IPS-18c (cell line): ENCODE data around the gene CPXM1.
"Not testable (repeated sequence)": the region's sequence is repeated elsewhere in the genome, so short reads cannot be mapped to it uniquely, and the experiment has no call there.

Source experiments
- H3K4me3 ChIP-seq: 2 replicates; pipeline ENCODE4 v1.7.0; 2013; ENCODE audit warnings: low read depth, mild to moderate bottlenecking, low read length, moderate library complexity; ENCODE audit not compliant: insufficient read depth
- H3K9me3 ChIP-seq: one replicate; pipeline ENCODE4 v1.6.1; 2013; ENCODE audit warnings: mild to moderate bottlenecking, low read length, moderate library complexity; ENCODE audit not compliant: control insufficient read depth, insufficient read depth

The CPXM1 gene

DNA sequence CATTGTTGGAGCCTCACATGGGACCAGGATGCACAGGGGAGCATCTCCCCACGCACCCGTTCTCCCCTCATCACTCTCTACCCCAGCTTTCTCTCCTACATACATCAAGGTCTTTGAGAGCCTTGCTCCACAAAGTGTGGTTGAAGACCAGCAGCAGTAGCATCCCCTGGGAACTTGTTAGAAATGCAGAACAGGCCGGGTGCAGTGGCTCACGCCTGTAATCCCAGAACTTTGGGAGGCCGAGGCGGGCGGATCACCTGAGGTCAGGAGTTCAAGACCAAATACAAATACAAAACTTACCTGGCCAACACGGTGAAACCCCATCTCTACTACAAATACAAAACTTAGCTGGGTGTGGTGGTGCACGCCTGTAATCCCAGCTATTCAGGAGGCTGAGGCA lies 7.5 kb upstream of the CPXM1 start:
- H3K4me3 ChIP-seq, H3K9me3 ChIP-seq: not testable (repeated sequence)

DNA sequence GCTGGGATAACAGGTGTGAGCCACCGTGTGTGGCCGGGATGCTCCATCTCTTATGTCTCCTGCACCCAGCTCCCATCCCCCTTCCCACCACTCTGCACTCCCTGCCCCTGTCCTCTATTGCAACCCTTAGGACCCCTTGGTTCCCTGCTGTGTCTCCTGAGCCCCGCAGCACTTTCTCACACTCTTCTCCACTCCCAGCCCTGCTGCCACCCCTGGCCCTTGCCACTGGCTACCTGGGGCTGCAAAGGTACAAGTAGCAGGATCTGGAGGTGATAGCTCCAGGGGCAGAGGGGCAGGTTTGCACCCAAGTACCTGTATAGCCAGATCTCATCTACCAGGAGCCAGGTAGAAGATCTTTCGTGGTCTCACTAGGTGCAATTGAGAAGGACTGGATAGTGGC lies 6.6 kb upstream of the CPXM1 start:
- no peak overlapping the region for H3K4me3 ChIP-seq
- H3K9me3 ChIP-seq: no peaks in the 10 kb centered on the region

DNA sequence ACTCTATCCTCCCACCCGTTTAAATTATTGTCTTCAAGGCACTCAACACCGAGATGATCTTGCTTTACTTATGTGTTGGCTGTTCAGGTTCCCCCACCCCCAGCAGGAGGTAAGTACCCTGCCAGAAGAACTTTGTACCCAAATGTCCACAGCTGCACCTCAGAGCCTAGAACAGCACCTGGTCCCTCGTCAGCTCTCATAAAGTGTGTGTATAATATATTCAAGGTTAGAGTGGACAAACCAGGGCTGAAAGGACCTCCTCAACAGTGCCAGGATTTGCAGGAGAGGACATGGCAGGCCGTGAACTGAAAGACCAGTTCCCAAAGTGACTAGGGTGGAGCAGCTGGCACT lies 5.9 kb upstream of the CPXM1 start:
- H3K9me3 ChIP-seq: no peaks in the 10 kb centered on the region

DNA sequence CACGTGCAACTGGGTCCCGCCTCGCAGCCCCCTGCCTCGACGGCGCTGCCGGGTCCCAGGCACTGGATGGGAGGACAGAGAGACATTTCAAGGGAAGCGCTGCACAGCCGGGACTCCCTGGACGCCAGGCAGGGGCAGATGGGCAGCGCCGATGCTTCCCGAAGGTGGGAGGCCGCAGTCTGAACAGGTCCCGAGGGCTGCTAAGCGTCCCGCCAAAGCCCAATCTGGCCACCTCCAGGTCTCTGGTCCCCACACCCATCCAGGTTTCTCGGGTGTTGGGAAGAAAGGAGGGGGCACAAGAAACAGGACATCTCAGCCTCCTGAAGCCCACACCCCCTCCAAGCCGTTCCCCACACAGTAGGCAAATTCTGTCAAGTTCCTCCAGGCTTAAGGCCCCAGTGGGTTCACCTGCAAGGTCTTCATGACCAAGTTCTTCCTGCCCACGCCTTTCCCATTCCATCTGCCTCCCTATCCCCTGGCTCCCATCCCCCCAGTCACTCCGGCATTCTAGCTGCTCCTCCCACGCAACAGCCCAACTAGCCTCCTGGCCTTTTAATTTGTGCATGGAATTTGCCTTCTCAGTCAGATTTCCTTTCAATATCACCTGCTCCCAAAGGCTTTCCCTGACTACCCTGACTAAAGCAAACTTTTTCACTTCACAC lies 5.4 kb upstream of the CPXM1 start:
- Histone ChIP-seq H3K9me3 (no peaks in the 10 kb centered on the region), H3K4me3 (no peak overlapping the region)

More for the DNA sequence above, 5.9 kb upstream of the CPXM1 start:
- H3K4me3 ChIP-seq: no peak overlapping the region

DNA sequence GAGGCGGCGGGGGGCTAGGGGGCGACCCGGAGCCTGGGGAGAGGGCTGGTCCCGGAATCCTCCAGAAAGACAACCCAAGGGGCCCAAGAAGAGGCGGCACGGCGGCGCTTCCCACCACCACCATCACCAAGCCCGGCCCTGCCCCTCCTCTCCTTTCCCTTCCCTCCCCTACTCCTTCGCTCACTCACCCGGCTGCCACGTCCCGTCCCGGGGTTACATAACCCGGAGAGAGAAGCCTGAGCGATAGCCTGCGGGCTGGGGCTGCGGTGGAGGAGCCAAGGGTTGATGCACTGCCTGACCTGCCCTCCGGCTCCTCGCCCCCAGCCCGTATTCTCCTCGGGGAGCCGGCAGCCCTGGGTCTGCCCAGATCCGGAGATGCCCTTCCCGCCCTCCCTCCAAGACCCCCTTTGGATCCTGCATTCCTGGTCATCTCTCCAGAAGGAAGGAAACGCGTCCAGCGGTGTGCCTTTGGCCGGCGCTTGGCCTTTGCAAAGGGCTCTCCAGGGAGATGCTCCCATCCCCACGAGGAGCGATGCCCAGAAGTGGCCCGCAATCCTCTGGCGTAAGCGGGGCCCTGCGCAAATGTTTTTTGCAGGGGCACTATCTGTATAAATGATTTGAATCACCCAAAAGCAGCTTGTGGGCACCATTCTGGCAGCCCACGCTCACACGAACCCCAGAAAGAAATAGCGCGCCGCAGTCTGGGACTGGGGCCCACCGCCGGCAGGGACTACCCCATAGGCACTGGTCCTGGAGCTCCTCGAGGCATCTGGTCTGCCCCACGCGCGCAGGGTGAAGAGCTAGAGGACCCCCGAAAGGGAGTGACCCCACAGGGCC lies 4.6 kb upstream of the CPXM1 start:
- Histone ChIP-seq H3K4me3 (peak overlapping the region; percentile 30; the same call in 1 of the 2 replicates), H3K9me3 (no peaks in the 10 kb centered on the region)

DNA sequence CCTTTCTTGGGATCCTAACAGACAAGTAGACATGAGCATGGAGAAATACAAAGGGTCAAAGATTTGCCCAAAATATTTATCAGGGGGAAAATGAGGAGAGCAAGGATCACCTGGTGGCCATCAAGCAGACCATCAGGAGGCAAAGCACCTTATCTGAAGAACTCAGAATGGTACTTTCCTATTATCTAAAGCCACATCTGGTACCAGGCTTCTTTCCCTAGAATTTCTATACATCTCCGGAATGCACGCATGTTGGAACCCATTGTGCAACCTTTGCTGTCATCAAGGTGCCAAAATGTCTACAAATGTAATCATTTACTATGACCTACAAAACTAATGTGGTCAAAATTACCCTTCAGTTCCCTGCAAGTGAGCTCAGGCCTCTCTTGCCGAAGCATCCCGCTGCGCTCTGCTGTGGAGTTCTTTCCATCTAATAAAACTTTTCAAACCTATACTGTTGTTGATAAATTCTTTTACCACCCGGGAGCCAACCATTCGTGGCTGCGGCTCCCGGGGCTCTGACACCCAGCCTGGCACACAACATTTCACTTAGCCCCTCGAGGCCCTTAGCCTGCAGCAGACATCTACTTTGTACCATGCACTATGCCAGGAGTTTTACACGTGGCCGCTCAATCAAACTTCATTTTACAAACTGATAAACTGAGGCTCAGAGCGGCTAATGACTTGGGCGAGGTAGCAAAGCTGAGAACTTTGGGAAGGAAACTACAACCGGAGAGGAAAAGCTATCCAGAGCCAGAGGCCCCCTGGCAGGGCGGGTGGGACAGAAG lies 3.8 kb upstream of the CPXM1 start:
- Histone ChIP-seq H3K4me3 (peak overlapping the region; percentile 30; the same call in 1 of the 2 replicates), H3K9me3 (no peaks in the 10 kb centered on the region)

DNA sequence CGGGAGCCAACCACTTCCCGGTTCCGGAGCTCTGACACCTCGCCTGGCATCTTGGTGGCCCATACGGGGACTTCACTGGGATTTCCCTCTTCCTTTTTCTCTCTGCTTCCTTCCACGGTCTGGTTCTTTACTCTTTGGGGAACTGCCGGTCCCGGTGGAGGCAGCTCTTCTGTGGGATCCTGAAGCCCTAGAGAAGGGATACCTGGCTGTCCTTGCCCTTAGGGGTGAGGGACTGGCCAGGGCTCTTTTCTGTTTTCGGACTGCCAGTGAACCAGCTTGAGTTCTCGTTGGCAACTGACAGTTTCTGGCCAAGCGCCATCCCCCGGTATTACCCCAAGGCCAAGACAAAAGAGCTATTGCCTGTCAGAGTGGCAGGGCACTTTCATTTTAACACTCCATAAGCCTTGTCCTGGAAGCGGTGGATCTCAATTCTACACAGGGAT lies 880 bp upstream of the CPXM1 start:
- H3K4me3 ChIP-seq: peak overlapping the region; percentile 48
- peaks cover 3% of the 10 kb centered on the region for H3K9me3 ChIP-seq

DNA sequence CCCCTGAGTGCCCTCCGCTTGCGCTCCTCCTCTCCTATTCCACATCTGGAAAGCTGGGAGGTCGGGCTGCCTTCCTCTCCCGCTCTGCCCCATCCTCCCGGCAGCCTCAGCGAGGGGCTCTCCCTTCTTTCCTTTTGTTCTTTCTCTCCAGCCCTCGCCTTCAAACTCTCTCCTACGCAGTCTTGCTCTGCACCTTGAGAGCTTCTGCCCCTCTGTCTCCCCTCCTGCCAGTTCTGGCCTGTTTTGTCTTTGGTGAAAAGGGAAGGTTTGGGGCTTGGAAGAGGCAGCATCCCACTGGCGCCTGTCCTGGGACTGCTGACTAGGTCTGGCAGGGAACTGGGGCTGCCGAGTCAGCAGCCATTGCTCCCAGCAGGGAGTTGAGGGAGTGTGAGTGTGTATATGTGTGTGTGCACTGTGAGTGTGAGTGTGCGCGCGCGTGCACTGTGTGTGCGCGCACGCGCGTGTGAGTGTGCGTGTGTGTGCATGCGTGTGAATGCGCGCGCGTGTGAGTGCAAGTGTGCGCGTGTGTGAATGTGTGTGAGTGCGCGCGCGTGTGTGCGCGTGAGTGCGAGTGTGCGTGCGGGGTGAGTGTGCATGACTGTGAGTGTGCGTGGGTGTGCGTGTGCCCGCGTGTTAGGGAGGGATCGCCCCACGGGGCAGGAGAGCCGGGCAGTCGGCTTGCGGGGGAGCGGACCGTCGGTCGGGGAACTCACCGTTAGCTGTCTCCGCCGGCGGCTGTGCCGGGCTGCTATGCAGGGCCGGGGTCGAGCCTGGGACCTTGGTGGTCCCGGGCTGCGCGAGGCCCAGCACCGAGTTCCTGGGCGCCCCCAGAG lies 523 bp downstream of the CPXM1 start:
- peak overlapping the region; percentile 88 for H3K4me3 ChIP-seq

DNA sequence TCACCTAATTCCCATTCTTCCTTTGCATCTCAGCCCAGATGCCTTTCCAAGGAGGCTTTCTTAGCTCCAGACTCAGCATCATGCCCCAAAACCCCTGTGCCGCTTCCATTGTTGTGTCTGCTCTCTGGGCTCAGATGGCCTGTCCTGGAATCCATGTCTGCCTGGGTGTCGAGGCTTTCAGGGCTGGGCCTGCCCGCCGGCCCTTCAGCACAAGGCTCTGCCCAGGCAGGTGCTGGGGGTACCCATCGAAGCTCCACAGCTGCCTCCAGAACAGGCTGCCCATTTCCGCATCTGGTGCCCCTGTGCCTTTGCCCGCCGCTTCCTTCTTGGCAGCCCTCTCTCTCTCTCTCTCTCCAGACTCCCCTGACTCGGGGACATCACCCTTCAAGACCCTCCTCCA lies 1.2 kb downstream of the CPXM1 start:
- H3K9me3 ChIP-seq: peaks cover 3% of the 10 kb centered on the region
- H3K4me3 ChIP-seq: peak overlapping the region; percentile 88

More for the DNA sequence above, 523 bp downstream of the CPXM1 start:
- H3K9me3 ChIP-seq: peaks cover 3% of the 10 kb centered on the region

DNA sequence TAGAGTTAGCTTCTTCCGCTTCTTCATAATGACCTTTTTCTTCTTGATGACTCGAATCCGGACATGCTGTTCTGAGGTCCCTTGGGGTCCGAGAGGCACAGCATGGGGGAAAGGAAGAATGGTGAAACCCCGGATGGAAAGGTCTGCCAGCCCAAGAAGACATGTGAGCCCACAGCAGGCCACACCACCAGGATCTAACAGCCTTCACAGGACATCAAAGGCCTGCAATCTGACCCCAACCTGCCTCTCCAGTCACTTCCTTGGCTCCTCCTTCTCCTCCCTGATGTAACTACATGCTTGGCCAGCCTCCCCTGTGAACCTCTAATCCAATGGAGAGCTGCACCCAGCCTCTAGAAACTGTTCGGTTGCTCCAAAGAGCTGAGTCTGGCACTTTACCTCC lies 1.6 kb downstream of the CPXM1 start:
- no peak overlapping the region for H3K4me3 ChIP-seq
- H3K9me3 ChIP-seq: peaks cover 3% of the 10 kb centered on the region

DNA sequence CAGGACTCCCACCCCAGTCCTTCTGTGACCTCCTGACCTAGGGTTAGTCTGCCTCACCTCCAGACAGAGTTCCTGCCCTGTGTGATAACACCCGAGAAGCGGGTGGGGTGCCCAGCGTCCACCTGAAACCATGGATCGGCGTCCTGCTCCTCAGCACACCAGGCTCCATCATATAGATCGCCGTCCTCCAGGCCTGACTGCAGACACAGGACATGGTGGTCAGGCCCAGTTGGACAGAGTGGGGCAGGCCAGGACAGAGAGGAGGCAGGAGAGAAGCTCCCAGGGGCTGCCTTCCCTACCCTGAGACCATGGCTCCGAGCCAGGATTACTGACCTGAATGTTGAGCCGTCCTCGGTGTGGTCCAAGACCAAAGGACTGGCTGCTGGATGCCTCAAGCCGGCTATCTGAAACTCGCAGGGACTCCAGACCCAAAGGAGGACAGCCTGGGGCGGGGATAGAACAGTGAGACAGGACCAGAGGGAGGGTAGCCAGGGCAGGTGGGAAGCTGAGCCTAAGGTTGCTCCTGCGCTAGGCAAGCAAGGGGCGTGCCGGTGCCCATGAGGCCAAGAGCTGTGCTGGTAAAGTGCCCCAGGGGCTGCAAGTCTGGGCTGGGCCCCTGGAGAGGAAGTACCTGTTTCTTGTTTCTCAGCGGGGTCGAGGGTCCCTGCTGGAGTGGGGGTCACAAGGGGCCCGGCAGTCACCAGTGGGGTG lies 2.2 kb downstream of the CPXM1 start:
- Histone ChIP-seq H3K4me3 (no peak overlapping the region), H3K9me3 (peaks cover 3% of the 10 kb centered on the region)

DNA sequence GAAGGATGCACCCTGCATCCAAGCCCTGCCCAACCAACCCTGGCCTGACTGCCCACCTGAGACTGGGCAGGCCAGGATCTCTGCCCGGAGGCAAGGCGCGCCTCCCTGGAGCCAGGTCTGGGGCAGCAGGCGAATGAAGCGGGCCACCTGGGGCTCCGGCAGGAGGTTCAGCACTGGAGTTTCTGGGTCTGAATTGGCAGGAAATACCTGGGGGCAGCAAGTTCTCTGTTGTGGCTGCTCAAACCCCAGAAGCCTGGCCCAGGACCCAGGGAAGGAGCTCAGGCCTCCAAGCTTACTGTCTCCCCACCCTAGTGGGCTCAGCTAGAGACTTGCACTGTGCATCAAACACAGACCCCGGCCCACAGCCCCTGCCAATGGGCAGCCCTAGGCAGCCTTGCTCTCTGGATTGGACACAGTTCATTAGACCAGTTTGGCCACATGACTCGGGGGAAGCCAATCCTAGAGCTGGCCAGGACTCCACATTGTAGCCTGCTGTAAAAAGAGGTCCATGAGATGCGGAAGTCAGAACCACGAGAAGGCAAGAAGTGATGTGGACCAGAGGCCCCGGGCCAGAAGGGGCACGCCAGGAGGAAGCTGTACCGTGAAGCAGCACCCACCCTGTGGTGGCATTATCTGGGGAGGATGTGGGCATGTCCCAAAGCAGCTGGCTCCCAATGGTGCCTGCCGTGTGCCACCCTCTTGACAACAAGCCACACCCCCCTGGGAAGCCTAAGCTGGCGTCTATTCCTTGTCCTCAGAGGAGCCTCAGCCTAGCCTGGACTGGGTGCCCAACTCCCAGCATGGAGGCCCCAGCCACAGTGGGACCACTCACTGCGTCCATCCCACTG lies 3.1 kb downstream of the CPXM1 start:
- Histone ChIP-seq H3K4me3 (no peak overlapping the region), H3K9me3 (peaks cover 3% of the 10 kb centered on the region)

DNA sequence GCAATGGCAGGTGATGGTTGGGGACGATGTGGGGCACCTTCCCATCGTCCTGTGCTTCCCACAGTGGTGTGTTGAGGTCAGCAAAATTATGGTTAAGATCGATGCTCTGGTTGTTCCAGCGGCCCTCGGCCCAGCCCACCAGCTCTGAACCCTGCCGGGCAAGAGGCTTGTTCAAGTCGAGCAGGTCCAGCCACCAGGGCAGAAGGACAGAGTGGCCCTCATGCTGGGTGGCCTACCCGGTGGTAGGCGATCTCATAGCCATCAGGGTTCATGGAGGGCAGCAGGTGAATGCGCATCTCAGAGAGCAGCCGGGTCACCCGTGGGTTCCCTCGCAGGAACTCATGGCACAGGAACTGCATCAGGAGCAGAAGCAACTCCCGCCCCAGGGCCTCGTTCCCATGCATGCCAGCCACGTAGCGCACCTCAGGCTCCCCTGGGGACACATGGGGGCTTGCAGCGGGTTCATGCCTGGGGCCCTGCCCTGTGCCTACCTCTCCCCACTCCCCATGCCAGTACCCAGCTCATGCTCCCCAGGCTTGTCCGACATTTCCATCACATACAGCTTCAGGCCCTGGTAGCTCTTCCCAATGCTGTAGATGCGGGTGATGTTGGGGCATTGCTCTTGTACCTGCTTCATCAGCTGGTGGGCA lies 4.3 kb downstream of the CPXM1 start:
- Histone ChIP-seq H3K4me3 (no peak overlapping the region), H3K9me3 (peaks cover 3% of the 10 kb centered on the region)

DNA sequence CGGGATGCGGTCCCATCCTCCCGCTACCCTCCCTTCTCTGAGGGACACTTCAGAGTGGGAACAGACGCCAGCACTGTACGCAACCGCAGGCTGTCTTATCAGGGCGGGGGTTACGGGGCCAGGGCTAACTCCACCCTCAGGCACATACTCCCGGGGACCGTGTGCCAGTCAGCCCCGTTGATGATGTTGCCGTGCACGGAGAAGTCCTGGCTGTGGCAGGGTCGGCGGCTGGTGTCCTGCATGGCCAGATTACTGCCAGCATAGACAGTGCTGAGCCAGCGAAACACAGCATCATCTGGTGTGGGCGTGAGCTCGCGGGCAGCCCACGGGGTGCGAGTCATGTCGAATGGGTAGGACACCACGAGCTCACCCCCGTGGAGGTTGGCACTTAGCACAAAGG lies 5.0 kb downstream of the CPXM1 start:
- Histone ChIP-seq H3K4me3 (no peak overlapping the region), H3K9me3 (peaks cover 3% of the 10 kb centered on the region)

DNA sequence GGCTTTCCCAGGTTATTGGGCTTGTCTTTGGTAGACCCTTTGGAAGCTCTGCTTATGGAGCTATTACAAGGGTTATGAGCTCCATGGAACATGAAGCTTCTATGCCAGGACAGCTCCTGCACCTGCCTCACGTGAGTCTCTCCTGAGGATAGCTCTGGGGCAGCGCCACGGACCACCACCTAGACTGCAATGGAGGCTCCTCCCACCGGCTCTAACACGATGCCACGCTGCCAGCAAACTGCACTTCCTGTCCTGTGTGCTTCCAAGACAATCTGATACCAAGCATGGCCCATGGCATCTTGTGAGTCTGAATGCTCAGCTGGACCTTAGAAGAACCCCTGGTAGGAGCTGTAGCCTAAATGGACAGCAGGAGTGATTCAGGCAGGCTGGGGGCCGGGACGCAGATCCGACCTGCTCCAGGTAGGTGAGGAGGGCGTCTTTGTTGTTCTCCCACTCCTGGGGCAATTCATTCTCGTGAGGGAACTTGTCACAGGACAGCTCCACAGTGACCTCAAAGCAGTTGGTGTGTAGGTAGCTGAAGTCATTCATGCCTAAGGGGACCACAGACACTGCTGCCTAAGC lies 5.5 kb downstream of the CPXM1 start:
- no peak overlapping the region for H3K4me3 ChIP-seq
- H3K9me3 ChIP-seq: peaks cover 3% of the 10 kb centered on the region
